Measurements from ENCODE around the gene FCER1G. TPM values are rescaled to one million over a fixed set of nuclear protein-coding genes. Genes with fewer than 3 reads are reported as not detected.

The FCER1G gene
- total and polyA plus RNA-seq, 9 of the 15 experiments (the other 6 are each of a cell fraction or from before 2014, with no cell fraction given) = 0.15 to 0.69 (median 0.31) TPM; not detected in 2

DNA sequence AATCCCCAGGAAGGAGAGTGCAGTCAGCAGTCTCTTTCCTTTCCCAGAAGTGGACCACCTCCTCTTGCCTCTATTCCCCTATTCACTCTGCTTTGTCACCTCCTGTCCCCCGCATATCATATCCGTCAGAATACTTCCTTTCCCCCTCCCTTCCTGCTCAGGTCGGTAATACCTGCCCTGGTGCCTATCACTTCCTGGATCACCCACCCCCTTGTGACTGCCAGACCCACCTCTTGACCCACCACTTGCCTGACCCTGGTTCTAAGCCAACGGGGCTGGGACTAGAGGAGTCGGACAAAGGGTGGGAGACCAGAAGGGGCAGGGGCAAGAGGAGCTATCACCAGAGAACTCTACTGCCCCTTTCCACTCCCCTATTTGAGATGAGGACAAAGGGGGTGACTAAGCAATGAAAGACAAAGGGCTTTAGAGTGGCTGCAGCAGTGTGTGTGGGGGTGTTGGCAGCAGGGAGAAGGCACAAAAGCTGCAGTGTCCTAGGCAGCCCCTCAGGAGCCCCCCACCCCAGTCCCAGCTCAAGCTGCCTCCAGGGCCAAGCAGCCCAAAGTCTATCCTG is 14.6 kb upstream of the FCER1G start (continued):
- TF ChIP-seq, protein P1, sequence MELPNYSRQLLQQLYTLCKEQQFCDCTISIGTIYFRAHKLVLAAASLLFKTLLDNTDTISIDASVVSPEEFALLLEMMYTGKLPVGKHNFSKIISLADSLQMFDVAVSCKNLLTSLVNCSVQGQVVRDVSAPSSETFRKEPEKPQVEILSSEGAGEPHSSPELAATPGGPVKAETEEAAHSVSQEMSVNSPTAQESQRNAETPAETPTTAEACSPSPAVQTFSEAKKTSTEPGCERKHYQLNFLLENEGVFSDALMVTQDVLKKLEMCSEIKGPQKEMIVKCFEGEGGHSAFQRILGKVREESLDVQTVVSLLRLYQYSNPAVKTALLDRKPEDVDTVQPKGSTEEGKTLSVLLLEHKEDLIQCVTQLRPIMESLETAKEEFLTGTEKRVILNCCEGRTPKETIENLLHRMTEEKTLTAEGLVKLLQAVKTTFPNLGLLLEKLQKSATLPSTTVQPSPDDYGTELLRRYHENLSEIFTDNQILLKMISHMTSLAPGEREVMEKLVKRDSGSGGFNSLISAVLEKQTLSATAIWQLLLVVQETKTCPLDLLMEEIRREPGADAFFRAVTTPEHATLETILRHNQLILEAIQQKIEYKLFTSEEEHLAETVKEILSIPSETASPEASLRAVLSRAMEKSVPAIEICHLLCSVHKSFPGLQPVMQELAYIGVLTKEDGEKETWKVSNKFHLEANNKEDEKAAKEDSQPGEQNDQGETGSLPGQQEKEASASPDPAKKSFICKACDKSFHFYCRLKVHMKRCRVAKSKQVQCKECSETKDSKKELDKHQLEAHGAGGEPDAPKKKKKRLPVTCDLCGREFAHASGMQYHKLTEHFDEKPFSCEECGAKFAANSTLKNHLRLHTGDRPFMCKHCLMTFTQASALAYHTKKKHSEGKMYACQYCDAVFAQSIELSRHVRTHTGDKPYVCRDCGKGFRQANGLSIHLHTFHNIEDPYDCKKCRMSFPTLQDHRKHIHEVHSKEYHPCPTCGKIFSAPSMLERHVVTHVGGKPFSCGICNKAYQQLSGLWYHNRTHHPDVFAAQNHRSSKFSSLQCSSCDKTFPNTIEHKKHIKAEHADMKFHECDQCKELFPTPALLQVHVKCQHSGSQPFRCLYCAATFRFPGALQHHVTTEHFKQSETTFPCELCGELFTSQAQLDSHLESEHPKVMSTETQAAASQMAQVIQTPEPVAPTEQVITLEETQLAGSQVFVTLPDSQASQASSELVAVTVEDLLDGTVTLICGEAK (IDR thresholded peaks at IDR 0.05) = peak; percentile 67
- TF ChIP-seq, protein P1 (CRISPR knock-in tag; IDR thresholded peaks at IDR 0.05) = no peak
- TF ChIP-seq PKNOX1 (IDR thresholded peaks at IDR 0.05) (peak; percentile 46; the same call in 1 of the 2 replicates), EGR1 (conservative IDR thresholded peaks at IDR 0.05) (peak; percentile 53; the same call in 1 of the 2 replicates), SOX6 (IDR thresholded peaks at IDR 0.05) (peak; percentile 72), MYC (IDR thresholded peaks at IDR 0.05; ENCODE audit: low read depth, low read length) (0 out of 2 replicates have a peak, but pooled peaks have one; percentile 17), MYC (CRISPR knock-in tag; IDR thresholded peaks at IDR 0.05; ENCODE audit: borderline replicate concordance, low read depth) (no peak)
